Measurements from ENCODE around the gene ACOXL. TPM values are rescaled to one million over a fixed set of nuclear protein-coding genes. Genes with fewer than 3 reads are reported as not detected.

Gene ACOXL
- total RNA-seq, 1 donor = not detected

DNA sequence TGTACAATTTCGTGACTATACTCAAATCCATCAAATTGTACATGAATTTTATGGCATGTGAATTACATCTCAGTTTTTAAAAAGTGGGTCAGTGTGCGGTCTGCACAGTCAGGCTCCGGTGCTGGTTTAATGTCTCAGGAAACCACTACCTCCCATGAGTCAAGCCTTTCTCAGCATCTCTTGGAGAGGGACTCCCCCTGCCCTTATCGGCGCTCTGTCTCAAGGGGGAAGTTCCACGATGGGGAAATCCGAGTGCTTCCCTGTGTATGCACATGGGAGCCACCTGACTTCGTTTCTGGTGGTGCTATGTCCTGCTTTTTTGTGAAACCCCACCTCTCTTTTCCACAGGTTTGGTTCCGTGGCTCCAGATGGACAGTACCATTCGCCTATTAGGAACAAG, 72.5 kb downstream of the ACOXL start:
- no peak overlapping the region for H3K27ac ChIP-seq (ENCODE audit: low read depth, low read length)
- no peak for TF ChIP-seq CTCF (IDR thresholded peaks at IDR 0.05; ENCODE audit: extremely low read depth, low read depth, low read length)
- no peaks in the 10 kb centered on the region for H3K4me1 ChIP-seq (ENCODE audit: insufficient read depth, low read length)
- peaks cover 51% of the 10 kb centered on the region for H3K27me3 ChIP-seq (ENCODE audit: insufficient read depth, low read length)
- H4K20me1 ChIP-seq (ENCODE audit: insufficient read depth, low read length) = no peaks in the 10 kb centered on the region
- DNase-seq (ENCODE audit: insufficient read length, low spot score, missing footprints) = no peak
- no peak overlapping the region for H2AFZ ChIP-seq (ENCODE audit: low read length)
- peaks cover 2% of the 10 kb centered on the region for H3K9me3 ChIP-seq (ENCODE audit: low read depth, low read length)
- no peaks in the 10 kb centered on the region for H3K36me3 ChIP-seq (ENCODE audit: insufficient read depth, low read length)
- H3K79me2 ChIP-seq (ENCODE audit: insufficient read depth, low read length) = no peaks in the 10 kb centered on the region
- no peak overlapping the region for H3K4me2 ChIP-seq (ENCODE audit: insufficient read depth, low read length)
- no peak overlapping the region for H3K4me3 ChIP-seq (ENCODE audit: insufficient read depth, low read length)

- Histone ChIP-seq H3K79me2 (ENCODE audit: insufficient read depth, low read length) (no peaks in the 10 kb centered on the region), H3K36me3 (ENCODE audit: insufficient read depth, low read length) (no peaks in the 10 kb centered on the region), H3K4me3 (ENCODE audit: insufficient read depth, low read length) (no peak overlapping the region), H3K4me1 (ENCODE audit: insufficient read depth, low read length) (no peaks in the 10 kb centered on the region), H3K4me2 (ENCODE audit: insufficient read depth, low read length) (no peak overlapping the region), H4K20me1 (ENCODE audit: insufficient read depth, low read length) (no peaks in the 10 kb centered on the region), H3K9me3 (ENCODE audit: low read depth, low read length) (peaks cover 2% of the 10 kb centered on the region), H3K27ac (ENCODE audit: low read depth, low read length) (no peak overlapping the region), H2AFZ (ENCODE audit: low read length) (no peak overlapping the region), H3K27me3 (ENCODE audit: insufficient read depth, low read length) (peaks cover 44% of the 10 kb centered on the region)
- no peak for DNase-seq (ENCODE audit: insufficient read length, low spot score, missing footprints)
- TF ChIP-seq CTCF (IDR thresholded peaks at IDR 0.05; ENCODE audit: extremely low read depth, low read depth, low read length) = no peak
Measured at GRCh38 chr2:110805894-110806452, 73.6 kb downstream of the ACOXL start.

DNA sequence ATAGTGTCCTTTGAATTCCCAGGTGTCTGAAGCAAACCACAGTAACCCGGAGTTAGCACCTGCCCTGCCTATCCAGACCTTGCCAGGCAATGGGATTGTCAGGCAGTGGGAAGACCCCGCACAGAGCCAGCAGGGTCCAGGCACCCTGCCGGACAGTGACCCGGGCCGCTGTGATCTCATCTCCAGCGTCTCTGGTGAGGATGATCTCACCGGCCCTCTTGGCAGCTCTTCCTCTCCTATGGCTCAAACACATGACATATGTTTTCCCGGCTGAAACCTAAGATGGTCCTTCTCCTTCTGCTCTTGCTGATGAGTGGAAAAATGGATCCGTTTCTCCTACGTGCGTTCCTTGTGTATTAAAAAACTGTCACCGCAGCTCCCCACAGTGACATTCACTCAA, 75.1 kb downstream of the ACOXL start:
- Histone ChIP-seq H3K27me3 (ENCODE audit: insufficient read depth, low read length) (peaks cover 33% of the 10 kb centered on the region), H4K20me1 (ENCODE audit: insufficient read depth, low read length) (no peaks in the 10 kb centered on the region), H2AFZ (ENCODE audit: low read length) (no peak overlapping the region), H3K9me3 (ENCODE audit: low read depth, low read length) (peaks cover 2% of the 10 kb centered on the region), H3K79me2 (ENCODE audit: insufficient read depth, low read length) (no peaks in the 10 kb centered on the region), H3K27ac (ENCODE audit: low read depth, low read length) (no peak overlapping the region), H3K4me1 (ENCODE audit: insufficient read depth, low read length) (no peaks in the 10 kb centered on the region), H3K4me3 (ENCODE audit: insufficient read depth, low read length) (no peak overlapping the region), H3K36me3 (ENCODE audit: insufficient read depth, low read length) (no peaks in the 10 kb centered on the region), H3K4me2 (ENCODE audit: insufficient read depth, low read length) (no peak overlapping the region)
- DNase-seq (ENCODE audit: insufficient read length, low spot score, missing footprints) = peak; percentile 60
- no peak for TF ChIP-seq CTCF (IDR thresholded peaks at IDR 0.05; ENCODE audit: extremely low read depth, low read depth, low read length)

DNA sequence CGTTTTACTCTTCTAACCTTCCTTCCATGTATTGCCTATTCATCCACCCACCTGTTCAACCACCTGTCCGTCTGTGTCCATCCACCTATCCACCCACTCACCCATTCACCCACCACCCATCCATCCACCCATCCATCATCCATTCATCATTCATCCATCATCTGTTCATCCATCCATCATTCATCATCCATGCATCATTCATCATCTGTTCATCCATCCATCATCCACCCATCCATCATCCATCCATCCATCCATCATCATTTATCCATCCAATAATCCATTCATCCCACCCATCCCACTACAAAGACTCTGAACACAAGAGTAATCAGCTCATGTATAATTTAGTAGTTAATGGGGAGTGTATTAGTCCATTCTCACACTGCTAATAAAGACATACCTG, 78.0 kb downstream of the ACOXL start:
- TF ChIP-seq CTCF (IDR thresholded peaks at IDR 0.05; ENCODE audit: extremely low read depth, low read depth, low read length) = no peak
- DNase-seq (ENCODE audit: insufficient read length, low spot score, missing footprints) = no peak
- H2AFZ ChIP-seq (ENCODE audit: low read length) = no peak overlapping the region
- no peaks in the 10 kb centered on the region for H4K20me1 ChIP-seq (ENCODE audit: insufficient read depth, low read length)
- H3K4me2 ChIP-seq (ENCODE audit: insufficient read depth, low read length) = no peak overlapping the region
- no peak overlapping the region for H3K4me3 ChIP-seq (ENCODE audit: insufficient read depth, low read length)
- H3K79me2 ChIP-seq (ENCODE audit: insufficient read depth, low read length) = no peaks in the 10 kb centered on the region
- no peaks in the 10 kb centered on the region for H3K4me1 ChIP-seq (ENCODE audit: insufficient read depth, low read length)
- peaks cover 22% of the 10 kb centered on the region for H3K27me3 ChIP-seq (ENCODE audit: insufficient read depth, low read length)
- no peaks in the 10 kb centered on the region for H3K9me3 ChIP-seq (ENCODE audit: low read depth, low read length)
- H3K36me3 ChIP-seq (ENCODE audit: insufficient read depth, low read length) = no peaks in the 10 kb centered on the region
- no peak overlapping the region for H3K27ac ChIP-seq (ENCODE audit: low read depth, low read length)
